H9 (cell line): Measurements from ENCODE around the gene ACVR1. TPM values are rescaled to one million over a fixed set of nuclear protein-coding genes. Genes with fewer than 3 reads are reported as not detected.

Experiments
- DNase-seq: peaks from one replicate; pipeline ENCODE4 v3.0.0-alpha.2; 2017
- H2AFZ ChIP-seq: one replicate; pipeline ENCODE4 v1.6.1; 2013; ENCODE audit warnings: mild to moderate bottlenecking, low read length, control low read depth, moderate library complexity
- H2AK5ac ChIP-seq: 2 replicates; pipeline ENCODE4 v1.6.1; 2013; ENCODE audit warnings: low read length, control low read depth, mixed read lengths; ENCODE audit not compliant: insufficient read length
- H2BK120ac ChIP-seq: one replicate; pipeline ENCODE4 v1.6.1; 2013; ENCODE audit warnings: low read depth, mild to moderate bottlenecking, low read length, control low read depth, inconsistent platforms; ENCODE audit not compliant: poor library complexity, severe bottlenecking
- H2BK12ac ChIP-seq: 2 replicates; pipeline ENCODE4 v1.6.1; 2013; ENCODE audit warnings: low read length, control low read depth, mixed read lengths, low read depth; ENCODE audit not compliant: insufficient read length
- H2BK15ac ChIP-seq: 2 replicates; pipeline ENCODE4 v1.6.1; 2013; ENCODE audit warnings: low read depth, low read length, control low read depth
- H2BK20ac ChIP-seq: one replicate; pipeline ENCODE4 v1.6.1; 2013; ENCODE audit warnings: low read depth, mild to moderate bottlenecking, low read length, control low read depth, inconsistent platforms; ENCODE audit not compliant: poor library complexity, severe bottlenecking
- H2BK5ac ChIP-seq: 2 replicates; pipeline ENCODE4 v1.6.1; 2013; ENCODE audit warnings: low read length, control low read depth, mixed read lengths; ENCODE audit not compliant: insufficient read length
- H3K14ac ChIP-seq: 2 replicates; pipeline ENCODE4 v1.6.1; 2013; ENCODE audit warnings: low read length, control low read depth; ENCODE audit not compliant: insufficient read depth
- H3K18ac ChIP-seq: 2 replicates; pipeline ENCODE4 v1.6.1; 2013; ENCODE audit warnings: low read depth, mild to moderate bottlenecking, mixed read lengths, low read length, control low read depth; ENCODE audit not compliant: insufficient read length
- H3K23ac ChIP-seq: 2 replicates; pipeline ENCODE4 v1.6.1; 2013; ENCODE audit warnings: low read length, control low read depth, mixed read lengths, low read depth; ENCODE audit not compliant: insufficient read length
- H3K23me2 ChIP-seq: 2 replicates; pipeline ENCODE4 v1.6.1; 2013; ENCODE audit warnings: low read depth, mild to moderate bottlenecking, mixed read lengths, low read length, control low read depth; ENCODE audit not compliant: insufficient read length, poor library complexity, severe bottlenecking
- H3K27ac ChIP-seq: 2 replicates; pipeline ENCODE4 v1.5.1; 2013; ENCODE audit warnings: low read length, control low read depth, mixed read lengths, low read depth; ENCODE audit not compliant: insufficient read length
- H3K27me3 ChIP-seq: 2 replicates; pipeline ENCODE4 v1.6.1; 2013; ENCODE audit warnings: low read length, control low read depth, inconsistent platforms; ENCODE audit not compliant: insufficient read depth
- H3K4ac ChIP-seq: 2 replicates; pipeline ENCODE4 v1.6.1; 2013; ENCODE audit warnings: low read depth, mild to moderate bottlenecking, control low read depth, inconsistent platforms, low read length, moderate library complexity
- H3K4me1 ChIP-seq: 2 replicates; pipeline ENCODE4 v1.6.1; 2013; ENCODE audit warnings: low read length, control low read depth, inconsistent platforms; ENCODE audit not compliant: insufficient read depth
- H3K4me2 ChIP-seq: 2 replicates; pipeline ENCODE4 v1.6.1; 2013; ENCODE audit warnings: low read length, control low read depth, mixed read lengths; ENCODE audit not compliant: insufficient read length, insufficient read depth
- H3K56ac ChIP-seq: 2 replicates; pipeline ENCODE4 v1.6.1; 2013; ENCODE audit warnings: low read depth, mild to moderate bottlenecking, mixed read lengths, low read length, control low read depth; ENCODE audit not compliant: insufficient read length
- H3K79me1 ChIP-seq: 2 replicates; pipeline ENCODE4 v1.6.1; 2013; ENCODE audit warnings: low read depth, mild to moderate bottlenecking, moderate library complexity, low read length, control low read depth, inconsistent platforms; ENCODE audit not compliant: insufficient read depth, poor library complexity, severe bottlenecking
- H3K79me2 ChIP-seq: 2 replicates; pipeline ENCODE4 v1.6.1; 2013; ENCODE audit warnings: low read length, control low read depth, inconsistent platforms; ENCODE audit not compliant: insufficient read depth
- H3K9ac ChIP-seq: 2 replicates; pipeline ENCODE4 v1.6.1; 2013; ENCODE audit warnings: low read length, control low read depth, mixed read lengths; ENCODE audit not compliant: insufficient read length; ENCODE audit errors: extremely low read depth
- H3K9me3 ChIP-seq: one replicate; pipeline ENCODE4 v1.6.1; 2013; ENCODE audit warnings: low read depth, low read length, inconsistent platforms; ENCODE audit not compliant: control insufficient read depth
- H3T11ph ChIP-seq: one replicate; pipeline ENCODE4 v1.6.1; 2013; ENCODE audit warnings: mild to moderate bottlenecking, low read length, control low read depth, inconsistent platforms
- H4K20me1 ChIP-seq: one replicate; pipeline ENCODE4 v1.6.1; 2013; ENCODE audit not compliant: control insufficient read depth, insufficient read length, insufficient read depth
- H4K5ac ChIP-seq: 2 replicates; pipeline ENCODE4 v1.6.1; 2013; ENCODE audit warnings: low read depth, mild to moderate bottlenecking, mixed read lengths, low read length, control low read depth; ENCODE audit not compliant: insufficient read length
- H4K8ac ChIP-seq: replicated peaks from 2 replicates; pipeline ENCODE4 v1.6.1; 2013; ENCODE audit warnings: low read length, control low read depth, mixed read lengths, low read depth; ENCODE audit not compliant: insufficient read length
- H4K91ac ChIP-seq: 2 replicates; pipeline ENCODE4 v1.6.1; 2013; ENCODE audit warnings: low read depth, mild to moderate bottlenecking, moderate library complexity, mixed read lengths, low read length, control low read depth; ENCODE audit not compliant: insufficient read length
- H3K27ac Mint-ChIP-seq, 3 experiments: 2 replicates in 2 of 3; 3 replicates in 1 of 3; pipeline ENCODE4 v1.8.0; 2020 to 2021; ENCODE audit warnings: mixed read lengths in 3 of 3, mild to moderate bottlenecking in 1 of 3, moderate library complexity in 1 of 3
- H3K27me3 Mint-ChIP-seq: 2 replicates; pipeline ENCODE4 v1.8.0; 2021; ENCODE audit warnings: low read depth, mild to moderate bottlenecking, moderate library complexity, mixed read lengths
- H3K36me3 Mint-ChIP-seq, 3 experiments: 2 replicates in 2 of 3; 3 replicates in 1 of 3; pipeline ENCODE4 v1.8.0; 2020 to 2021; ENCODE audit warnings: low read depth in 3 of 3, mixed read lengths in 3 of 3; ENCODE audit not compliant: insufficient read depth in 1 of 3
- H3K4me1 Mint-ChIP-seq, 2 experiments: 2 replicates each; pipeline ENCODE4 v1.8.0; 2020; ENCODE audit warnings: mixed read lengths in 2 of 2
- H3K4me3 Mint-ChIP-seq, 2 experiments: 2 replicates in 1 of 2; 3 replicates in 1 of 2; pipeline ENCODE4 v1.8.0; 2020 to 2021; ENCODE audit warnings: mild to moderate bottlenecking in 2 of 2, mixed read lengths in 2 of 2, moderate library complexity in 1 of 2
- H3K9me3 Mint-ChIP-seq, 2 experiments: 2 replicates in 1 of 2; 3 replicates in 1 of 2; pipeline ENCODE4 v1.8.0; 2020; ENCODE audit warnings: mild to moderate bottlenecking in 2 of 2, mixed read lengths in 2 of 2, moderate library complexity in 1 of 2
- WGBS: extraction: QIAGEN DNeasy Blood & Tissue Kit; methylation state at CpG from one replicate; pipeline ENCODE4 v1.1.7; 2013; ENCODE audit warnings: missing lambda C conversion rate, low lambda C conversion rate, mixed read lengths; ENCODE audit not compliant: insufficient read length; ENCODE audit errors: extremely low coverage; 5-methylcytosine and 5-hydroxymethylcytosine counted together
- total RNA-seq: library from RNA; stranded (reverse); gene quantifications from 2 replicates; pipeline ENCODE4 v1.2.1, GENCODE V29; 2021
- TF ChIP-seq, protein P1 (sequence below): fragments of 200-600 bp; sonication (generic); conservative IDR thresholded peaks from 3 replicates; pipeline ENCODE4 v1.8.0; 2021; ENCODE audit warnings: antibody characterized with exemption, mild to moderate bottlenecking

The ACVR1 gene
- total RNA-seq, 1 experiment from 2014 or later = 21.2 TPM

- no peak overlapping the region for H3K14ac ChIP-seq
- Mint-ChIP-seq H3K4me1 (peaks cover 3 to 10% of the 10 kb centered on the region in 2 experiments; a peak in 3 of 4 replicates), H3K9me3 (peaks cover 2 to 3% of the 10 kb centered on the region in 2 experiments; a peak in 3 of 5 replicates), H3K27ac (no peak overlapping the region), H3K36me3 (peaks cover 32 to 61% (median 53%) of the 10 kb centered on the region in 3 experiments), H3K4me3 (no peak overlapping the region), H3K27me3 (no peaks in the 10 kb centered on the region)
- H2AK5ac ChIP-seq = no peak overlapping the region
- no peak for DNase-seq
- H2BK5ac ChIP-seq = no peak overlapping the region
- no peak overlapping the region for H3K23ac ChIP-seq
- H4K8ac ChIP-seq = no peak overlapping the region
- no peaks in the 10 kb centered on the region for H3K4me1 ChIP-seq
- no CpG with 5 or more reads among the region's 3 CpGs for WGBS
- H2BK12ac ChIP-seq = no peak overlapping the region
- H4K91ac ChIP-seq = no peak overlapping the region
- H3K27me3 ChIP-seq = no peaks in the 10 kb centered on the region
- H3K79me2 ChIP-seq = no peaks in the 10 kb centered on the region
- no peaks in the 10 kb centered on the region for H3K9me3 ChIP-seq
- H3K56ac ChIP-seq = no peak overlapping the region
- no peak overlapping the region for H2BK20ac ChIP-seq
- H3K27ac ChIP-seq = no peak overlapping the region
- no peak overlapping the region for H3T11ph ChIP-seq
- no peak overlapping the region for H3K4ac ChIP-seq
- H2BK120ac ChIP-seq = no peak overlapping the region
- no peak overlapping the region for H4K5ac ChIP-seq
- TF ChIP-seq, protein P1, sequence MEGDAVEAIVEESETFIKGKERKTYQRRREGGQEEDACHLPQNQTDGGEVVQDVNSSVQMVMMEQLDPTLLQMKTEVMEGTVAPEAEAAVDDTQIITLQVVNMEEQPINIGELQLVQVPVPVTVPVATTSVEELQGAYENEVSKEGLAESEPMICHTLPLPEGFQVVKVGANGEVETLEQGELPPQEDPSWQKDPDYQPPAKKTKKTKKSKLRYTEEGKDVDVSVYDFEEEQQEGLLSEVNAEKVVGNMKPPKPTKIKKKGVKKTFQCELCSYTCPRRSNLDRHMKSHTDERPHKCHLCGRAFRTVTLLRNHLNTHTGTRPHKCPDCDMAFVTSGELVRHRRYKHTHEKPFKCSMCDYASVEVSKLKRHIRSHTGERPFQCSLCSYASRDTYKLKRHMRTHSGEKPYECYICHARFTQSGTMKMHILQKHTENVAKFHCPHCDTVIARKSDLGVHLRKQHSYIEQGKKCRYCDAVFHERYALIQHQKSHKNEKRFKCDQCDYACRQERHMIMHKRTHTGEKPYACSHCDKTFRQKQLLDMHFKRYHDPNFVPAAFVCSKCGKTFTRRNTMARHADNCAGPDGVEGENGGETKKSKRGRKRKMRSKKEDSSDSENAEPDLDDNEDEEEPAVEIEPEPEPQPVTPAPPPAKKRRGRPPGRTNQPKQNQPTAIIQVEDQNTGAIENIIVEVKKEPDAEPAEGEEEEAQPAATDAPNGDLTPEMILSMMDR = no peak
- no peak overlapping the region for H2AFZ ChIP-seq
- no peaks in the 10 kb centered on the region for H3K79me1 ChIP-seq
- no peak overlapping the region for H3K9ac ChIP-seq
- H4K20me1 ChIP-seq = no peaks in the 10 kb centered on the region
- H2BK15ac ChIP-seq = no peak overlapping the region
- H3K18ac ChIP-seq = no peak overlapping the region
- no peak overlapping the region for H3K4me2 ChIP-seq
- no peaks in the 10 kb centered on the region for H3K23me2 ChIP-seq
Measured at GRCh38 chr2:157732596-157732995, 143.5 kb downstream of the ACVR1 start.
